HG03439 (cell line): ENCODE measurements around the gene GLRA3.
"Not testable (repeated sequence)": the region's sequence is repeated elsewhere in the genome, so short reads cannot be mapped to it uniquely, and the experiment has no call there.

Source experiments
- ATAC-seq: cut with Tn5 transposase; IDR thresholded peaks from one replicate; pipeline ENCODE4 v1.9.1; 2021; ENCODE audit warnings: mild to moderate bottlenecking, moderate library complexity; ENCODE audit not compliant: unreplicated experiment

GLRA3 gene

DNA sequence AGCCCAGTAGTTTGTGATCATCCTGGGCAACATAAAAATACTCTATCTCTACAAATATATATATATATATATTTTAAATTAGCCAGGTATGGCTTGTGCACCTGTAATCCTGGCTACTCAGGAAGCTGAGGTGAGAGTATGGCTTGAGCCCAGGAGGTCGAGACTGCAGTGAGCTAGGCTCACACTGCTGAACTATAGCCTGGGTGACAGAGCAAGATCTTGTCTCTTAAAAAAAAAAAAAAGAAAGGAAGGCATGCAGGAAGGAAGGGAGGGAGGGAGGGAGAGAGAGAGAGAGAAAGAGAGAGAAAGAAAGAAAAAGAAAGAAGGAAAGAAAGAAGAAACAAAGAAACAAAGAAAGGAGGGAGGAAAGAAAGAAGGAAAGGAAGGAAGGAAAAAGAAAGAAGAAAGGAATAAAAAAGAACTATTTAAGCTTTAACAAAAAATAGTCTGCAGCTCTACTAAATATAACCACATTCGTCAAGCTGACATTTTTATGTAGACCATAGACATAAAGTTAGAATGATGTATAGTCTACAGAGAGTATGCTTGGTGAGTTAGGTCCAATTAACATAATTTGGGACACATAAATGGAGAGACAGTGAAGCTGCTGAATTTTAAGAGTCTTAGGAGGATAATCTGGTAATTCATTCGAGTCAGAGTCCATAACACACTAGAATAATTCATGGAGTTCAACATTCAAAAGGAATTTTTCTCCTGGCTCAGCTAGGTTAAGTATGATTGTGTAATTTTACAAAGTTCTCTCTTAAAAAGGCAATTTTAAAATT is 111.9 kb downstream of the GLRA3 start:
- ATAC-seq = no peak

DNA sequence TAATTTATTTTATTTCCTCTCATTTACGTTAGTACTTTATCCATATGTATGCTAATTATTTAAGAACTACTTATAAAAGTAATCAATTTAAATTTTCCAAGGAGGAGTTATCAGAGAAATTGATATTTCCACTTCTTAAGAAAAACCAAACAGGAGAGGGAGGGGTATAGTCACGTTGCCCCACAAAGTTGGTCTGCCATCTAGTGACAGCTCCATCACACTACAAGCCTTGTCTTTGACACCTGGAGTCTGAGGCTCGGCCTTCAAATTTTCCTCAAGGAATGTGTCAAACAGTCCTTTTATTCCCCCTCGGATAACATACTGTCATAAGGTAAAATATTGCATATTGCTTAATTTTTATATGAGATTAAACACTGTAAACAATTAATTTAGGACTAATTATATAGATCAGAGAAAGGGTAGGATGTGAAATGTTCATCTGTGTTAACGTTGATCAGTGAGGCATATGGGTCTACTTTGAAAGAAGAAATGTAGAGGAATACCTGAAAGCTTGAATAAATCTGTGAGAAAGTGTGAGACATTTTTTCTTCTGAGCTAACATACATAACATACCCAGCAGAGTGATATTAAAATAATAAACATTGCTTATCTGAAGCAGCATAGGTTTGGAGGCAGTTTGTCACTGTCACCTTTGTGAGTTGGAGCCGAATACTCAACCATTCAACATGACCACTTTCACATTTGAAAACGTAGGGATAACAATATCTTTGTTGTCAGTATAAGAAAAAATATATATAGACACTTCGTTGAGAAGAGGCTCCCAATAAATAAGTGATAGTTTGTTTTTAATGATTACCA is 114.4 kb downstream of the GLRA3 start:
- ATAC-seq = peak; percentile 92

DNA sequence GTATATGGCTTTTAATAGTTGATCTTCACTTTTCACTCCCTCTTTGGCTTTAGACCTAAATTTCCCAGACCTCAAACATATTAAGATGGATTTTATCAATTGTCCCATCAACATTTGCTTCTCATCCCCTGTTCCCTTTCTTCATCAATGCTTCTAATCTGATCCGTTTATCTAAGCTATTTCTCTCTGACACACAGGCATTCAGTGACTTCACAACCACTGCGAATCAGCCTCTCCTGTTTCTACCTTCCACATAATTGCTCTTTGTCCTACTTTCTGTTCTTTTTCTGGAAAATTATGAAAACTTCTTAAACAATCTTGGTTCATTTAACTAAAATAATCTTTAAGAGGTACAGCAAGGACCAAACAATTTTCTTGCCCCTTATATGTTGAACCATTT is 115.2 kb downstream of the GLRA3 start:
- ATAC-seq = no peak

DNA sequence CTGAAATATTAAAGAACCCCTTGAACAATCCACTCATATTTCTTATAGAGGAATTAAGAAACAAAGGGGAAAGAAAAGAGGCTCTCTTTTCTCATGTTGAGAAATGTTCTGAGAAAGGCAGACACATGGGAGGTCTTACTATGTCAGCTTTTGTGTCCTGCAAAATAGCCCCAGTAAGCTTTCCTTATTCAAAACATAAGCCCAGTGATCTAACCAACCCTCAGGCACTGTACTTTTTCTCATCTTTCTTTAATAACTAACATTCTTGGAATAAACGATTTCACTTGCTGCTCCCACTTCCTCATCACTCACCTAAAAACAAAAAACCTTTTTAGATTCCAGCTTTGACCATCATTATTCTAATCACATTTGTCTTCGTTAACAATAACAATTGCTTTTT is 115.9 kb downstream of the GLRA3 start:
- ATAC-seq = no peak

DNA sequence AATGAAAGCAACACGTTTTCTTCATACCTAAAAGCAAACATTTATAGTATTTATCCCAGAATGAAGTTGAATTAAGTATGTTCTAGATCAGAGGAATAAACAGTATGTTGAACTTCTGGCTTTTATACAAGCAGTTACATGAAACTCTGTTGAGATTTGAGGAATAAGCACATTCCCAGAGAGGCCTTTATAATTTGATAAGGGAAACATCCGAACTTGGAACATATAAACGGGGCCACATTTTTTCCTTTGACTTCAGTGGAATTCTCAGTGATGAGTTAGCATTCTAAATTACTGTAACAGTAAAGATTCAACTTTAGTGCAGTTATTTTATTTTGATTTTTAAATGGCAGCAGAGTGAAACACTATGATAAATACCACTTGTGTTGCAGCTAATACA is 119.5 kb downstream of the GLRA3 start:
- no peak for ATAC-seq

DNA sequence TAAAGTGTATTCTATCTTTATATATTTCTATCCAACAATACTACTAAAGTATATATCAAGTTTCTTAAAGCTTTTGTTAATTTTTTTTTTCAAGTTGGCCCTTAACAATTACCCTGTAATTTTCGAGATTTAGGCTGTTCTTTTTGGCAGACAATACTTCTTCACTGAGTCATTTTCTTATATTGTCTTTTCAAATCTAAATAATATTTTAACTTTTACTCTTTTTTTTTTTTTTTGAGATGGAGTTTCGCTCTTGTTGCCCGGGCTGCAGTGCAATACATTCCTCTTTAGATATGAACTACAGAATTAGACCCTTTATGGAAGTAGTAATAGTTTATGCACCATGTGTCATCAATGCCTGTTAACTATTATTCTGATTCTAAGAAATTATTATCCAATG is 120.7 kb downstream of the GLRA3 start:
- ATAC-seq = no peak

DNA sequence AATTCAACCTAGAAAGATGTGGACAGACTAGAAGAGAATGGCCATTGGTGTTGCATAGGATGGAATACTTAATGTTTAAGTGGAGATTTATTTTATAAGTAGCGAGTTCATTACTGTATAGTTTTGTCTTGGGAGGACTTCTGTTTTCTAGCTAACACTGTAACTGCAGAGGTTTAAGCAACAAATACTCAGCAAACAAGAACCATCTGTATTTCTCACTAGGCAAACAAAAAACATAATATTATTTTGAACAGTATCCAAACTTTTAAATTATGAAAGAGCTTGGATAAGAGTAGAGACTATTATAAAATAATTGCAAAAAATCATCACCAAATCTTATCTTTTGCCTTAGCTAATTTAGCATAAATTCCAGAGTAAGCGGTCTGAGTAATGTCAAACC is 121.1 kb downstream of the GLRA3 start:
- ATAC-seq = no peak

DNA sequence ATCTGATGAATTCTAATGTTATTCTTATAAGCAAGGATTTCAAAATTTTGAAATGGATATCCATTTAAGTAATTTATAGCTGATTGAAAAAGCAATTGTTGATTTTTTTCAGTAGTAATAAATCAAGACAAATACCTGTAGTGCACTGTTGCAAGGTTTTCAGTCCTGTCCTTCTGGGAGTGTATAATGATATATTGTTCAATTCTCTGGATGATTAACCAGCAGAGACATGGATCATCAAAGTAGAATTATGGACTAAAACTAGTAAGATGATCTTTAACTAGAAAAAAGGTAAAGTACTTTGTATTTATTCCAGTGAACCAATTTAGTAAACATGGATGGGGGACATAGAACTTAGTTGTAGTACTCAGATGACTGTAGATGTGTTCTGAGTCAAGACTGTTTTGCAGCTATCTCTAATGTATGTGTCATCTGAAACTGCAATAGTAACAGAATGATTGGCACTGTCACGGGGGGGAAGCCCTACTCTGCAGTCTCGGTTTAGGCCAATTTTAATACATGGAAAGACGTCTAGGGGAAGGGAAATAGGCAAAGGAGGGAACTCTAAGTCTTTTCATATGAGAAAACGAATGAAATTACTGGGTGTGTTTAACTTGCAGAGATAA is 121.9 kb downstream of the GLRA3 start:
- ATAC-seq = peak; percentile 100

DNA sequence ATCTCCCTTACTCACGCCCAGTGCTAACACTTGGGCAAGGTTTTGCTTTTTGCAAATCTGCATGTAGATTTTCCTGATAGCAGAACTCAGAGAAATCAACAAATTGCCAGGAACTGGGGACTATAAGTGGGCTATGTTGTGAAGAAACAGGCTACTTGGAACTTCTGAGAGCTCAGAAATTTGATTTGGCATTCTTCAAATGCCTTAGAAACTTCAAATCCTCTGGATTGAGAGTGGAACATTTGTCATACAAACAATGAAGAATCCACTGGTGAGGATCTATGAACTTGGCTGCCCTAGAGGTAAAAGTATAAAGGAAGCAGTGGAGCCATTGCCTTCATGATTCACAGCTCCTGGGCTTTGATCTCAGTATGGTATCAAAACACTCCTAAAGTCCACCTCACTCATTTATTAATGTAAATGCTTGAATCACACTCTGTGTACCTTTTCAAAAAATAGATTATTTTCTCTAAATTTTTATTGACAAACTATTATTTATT is 126.0 kb downstream of the GLRA3 start:
- ATAC-seq = no peak

DNA sequence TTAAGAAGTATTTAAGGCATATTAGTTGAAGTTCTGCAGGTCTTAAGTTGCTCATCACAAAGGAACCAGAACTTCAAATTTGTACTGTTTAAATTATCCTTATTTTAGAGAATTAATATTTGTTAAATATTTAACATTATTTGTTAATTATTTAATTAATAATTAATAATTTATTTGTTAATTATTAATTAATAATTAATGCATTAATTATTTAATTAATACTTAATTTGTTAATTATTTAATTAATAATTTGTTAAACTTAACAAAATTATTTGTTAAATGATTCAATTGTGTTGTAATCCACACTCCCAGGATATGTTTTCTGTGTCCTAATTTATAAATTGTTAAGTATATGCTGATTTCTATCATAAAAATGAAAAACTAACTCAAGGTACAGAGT is 129.4 kb downstream of the GLRA3 start:
- no peak for ATAC-seq

DNA sequence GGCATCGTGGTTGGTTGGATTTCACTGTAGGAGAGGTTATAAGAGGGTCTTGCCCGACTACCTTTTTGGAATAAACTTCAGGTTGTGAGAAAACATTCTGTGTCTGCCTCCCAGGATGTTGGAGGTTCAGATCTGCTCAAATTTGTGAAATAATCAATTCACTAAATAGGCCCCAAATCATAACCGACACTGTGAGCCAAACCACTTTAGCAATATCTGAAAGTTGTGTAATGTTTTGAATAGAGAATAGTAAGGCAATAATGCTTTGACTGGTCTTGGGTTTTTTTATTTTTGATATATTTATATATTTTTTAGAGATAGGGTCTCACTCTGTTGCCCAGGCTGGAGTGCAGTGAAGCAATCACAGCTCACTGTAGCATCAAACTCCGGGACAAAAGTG is 131.2 kb downstream of the GLRA3 start:
- ATAC-seq = no peak

DNA sequence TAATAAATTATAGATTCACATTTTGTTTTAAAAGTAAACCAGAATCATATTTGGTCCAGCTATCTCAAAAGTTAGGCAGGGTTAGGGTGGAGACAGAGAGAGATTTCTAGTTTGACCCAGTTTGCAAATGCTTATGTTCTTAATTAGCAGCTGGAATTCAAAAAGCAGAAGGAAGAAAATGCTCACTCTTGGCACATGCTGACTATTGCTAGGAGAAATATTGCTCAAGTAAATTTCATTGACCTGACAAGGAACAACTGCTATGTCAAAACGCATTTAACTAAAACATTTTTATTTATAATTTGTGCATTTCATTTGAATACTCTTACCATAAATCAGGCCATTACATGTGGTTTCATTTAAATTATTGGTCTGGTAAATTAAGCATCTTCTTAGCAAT is 131.8 kb downstream of the GLRA3 start:
- no peak for ATAC-seq

DNA sequence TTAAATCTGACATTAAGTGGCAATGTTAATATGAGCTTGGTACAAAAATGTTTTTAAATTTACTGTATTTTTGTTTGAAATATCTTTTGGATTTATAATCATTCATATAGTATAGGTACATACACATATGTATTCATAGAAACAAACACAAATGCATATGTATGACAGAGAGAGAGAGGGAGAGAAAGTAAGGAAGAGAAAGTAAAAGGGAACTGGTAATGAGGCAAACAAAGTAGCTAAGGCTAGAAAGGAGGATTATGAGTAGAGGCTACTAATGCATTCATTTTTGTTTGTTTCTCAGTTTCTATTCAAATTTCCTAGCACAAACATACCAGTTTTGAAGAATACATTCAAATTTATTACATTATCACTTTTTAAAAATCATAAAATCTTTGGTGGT is 132.4 kb downstream of the GLRA3 start:
- ATAC-seq = no peak

DNA sequence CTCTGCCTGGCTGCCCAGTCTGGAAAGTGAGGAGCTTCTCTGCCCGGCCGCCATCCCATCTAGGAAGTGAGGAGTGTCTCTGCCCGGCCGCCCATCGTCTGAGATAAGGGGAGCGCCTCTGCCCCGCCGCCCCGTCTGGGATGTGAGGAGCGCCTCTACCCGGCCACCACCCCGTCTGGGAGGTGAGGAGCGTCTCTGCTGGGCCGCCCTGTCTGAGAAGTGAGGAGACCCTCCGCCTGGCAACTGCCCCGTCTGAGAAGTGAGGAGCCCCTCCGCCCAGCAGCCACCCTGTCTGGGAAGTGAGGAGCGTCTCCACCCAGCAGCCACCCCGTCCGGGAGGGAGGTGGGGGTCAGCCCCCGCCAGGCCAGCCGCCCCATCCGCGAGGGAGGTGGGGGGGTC is 137.2 kb downstream of the GLRA3 start:
- ATAC-seq = not testable (repeated sequence)

DNA sequence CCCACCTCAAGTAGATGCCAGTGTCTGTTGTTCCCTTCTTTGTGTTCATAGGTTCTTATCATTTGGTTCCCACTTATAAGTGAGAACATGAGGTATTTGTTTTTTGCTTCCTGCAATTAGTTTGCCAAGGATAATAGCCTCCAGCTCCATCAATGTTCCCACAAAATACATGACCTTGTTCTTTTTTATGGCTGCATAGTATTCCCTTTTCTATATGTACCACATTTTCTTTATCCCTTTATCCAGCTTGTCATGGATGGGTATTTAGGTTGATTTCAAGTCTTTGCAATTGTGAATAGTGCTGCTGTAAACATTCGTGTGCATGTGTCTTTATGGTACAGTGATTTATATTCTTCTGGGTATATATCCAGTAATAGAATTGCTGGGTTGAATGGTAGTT is 138.4 kb downstream of the GLRA3 start:
- ATAC-seq = no peak

DNA sequence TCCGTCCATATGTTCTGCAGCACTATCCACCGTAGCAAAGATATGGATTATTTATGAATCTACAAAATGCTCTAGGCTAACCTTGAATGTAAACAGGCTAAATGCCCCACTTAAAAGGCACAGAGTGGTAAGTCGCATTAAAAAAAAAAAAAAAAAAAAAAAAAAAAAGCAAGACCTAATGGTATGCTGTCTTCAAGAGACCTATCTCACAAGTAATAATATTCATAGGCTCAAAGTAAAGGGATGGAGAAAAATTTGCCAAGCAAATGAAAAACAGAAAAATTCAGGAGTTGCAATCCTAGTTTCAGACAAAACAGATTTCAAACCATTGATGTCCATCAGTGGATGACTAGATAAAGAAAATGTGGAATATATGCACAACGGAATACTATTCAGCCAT is 139.4 kb downstream of the GLRA3 start:
- no peak for ATAC-seq

DNA sequence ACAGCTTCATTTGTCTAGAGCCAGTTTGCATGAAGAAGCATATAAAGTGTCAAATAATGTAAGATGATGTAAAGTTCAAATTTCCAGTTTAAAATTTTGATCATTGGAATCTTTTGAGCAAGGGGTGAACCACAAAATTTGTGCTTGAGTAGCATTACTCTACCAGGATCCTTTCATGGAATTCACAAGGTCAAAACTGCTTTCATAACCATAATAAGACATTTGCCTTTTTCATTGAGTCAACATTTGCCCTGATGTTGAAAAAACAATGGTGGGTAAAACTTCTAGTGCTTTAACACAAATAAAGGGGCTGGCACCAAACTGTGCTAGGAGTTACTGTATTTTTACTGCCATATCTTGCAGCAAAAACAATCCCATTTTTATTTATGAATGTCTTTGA is 142.2 kb downstream of the GLRA3 start:
- ATAC-seq = no peak

DNA sequence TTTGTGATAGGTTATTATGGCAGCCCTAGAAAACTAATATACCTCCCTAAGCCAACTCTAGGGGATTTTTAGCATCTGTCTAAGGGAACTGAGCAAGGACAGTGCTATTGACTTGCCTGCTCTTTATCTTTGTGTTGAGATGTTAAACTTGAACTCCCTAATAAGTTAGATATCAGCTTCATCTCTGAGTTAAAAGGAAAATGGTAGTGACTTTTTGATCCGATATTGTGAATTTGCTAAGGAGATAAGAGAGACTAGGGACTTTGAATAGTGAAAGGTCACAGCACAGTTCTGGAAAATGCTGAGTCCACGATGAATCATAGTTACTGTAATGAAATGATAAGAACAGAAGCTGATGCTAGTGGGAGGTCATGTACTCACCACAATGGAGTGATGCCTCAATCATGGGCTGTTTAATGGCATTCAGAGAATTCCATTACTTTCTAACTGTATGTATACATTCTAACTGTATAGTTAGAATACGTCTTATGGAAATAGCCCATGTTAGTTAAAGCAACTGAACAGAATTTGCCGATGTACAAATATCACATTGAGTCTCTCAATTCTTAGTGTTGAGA is 147.2 kb downstream of the GLRA3 start:
- no peak for ATAC-seq

DNA sequence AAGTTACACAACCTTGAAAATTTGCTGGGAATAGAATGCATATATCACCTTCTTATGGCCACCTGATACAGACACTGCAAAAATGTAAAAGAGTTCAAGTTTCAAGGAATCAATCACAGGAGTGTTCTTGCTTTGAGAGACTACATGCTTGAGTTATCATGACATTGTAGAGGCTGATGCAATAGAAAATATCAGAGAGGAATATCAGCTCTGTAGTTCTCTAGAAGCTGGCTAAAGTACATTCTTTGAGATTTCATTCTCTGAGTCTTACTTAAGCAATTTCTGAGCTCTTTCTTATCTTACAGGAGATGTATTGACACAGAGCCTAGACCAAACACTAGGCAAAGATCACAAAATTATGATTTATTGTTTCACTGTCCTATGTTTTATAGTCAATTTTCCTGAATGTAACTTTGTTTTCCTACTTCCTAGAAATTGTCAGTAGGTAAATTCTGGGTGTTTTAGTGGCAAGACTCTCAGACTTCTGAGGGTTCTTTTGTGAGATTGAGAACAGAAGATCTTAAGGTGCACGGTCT is 154.7 kb downstream of the GLRA3 start:
- ATAC-seq = no peak

DNA sequence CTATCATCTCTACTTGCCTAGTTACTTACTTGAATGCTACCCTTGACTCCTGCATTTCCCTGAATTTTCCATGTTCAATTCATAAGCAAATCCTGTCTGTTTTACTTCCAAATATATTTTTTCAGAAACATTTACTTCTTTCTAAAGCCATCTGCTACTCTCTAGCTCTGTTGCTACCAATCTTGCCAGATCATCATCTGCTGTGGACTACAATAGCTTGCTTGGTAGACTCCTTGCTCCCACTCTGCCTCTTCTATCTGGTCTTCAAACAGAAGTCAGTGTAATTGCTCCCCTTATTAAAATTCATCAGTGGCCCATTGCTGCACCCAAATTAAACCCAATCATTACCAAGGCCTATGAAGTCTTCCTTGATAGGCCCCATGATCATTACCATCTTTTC is 155.2 kb downstream of the GLRA3 start:
- ATAC-seq = no peak

DNA sequence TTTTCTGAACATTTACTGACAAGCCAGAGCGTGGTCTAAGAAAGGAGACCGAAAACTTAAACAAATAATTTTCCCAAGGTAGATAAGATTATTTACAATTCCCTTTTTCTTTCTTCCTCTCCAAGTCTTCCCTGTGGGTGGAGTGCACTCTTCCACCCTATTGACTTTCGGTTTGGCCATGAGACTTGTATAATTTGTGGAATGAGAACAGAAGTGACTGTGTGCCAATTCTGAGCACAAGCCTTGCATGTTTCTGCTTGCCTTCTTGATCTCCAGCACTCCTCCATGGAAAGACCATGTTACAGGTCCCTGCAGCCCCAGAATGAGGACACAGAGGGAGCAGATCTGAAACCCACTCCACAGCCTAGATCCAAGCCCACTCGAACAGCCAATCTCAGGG is 156.8 kb downstream of the GLRA3 start:
- ATAC-seq = no peak
